ENCODE results near the gene LSG1. TPM values are rescaled to one million over a fixed set of nuclear protein-coding genes. Genes with fewer than 3 reads are reported as not detected.

Gene LSG1
- total RNA-seq, 1 experiment from 2014 or later, result 45.8 TPM

- POLR2A ChIA-PET, result no interaction called here
These were observed 3.2 kb upstream of the LSG1 start for GRCh38 chr3:194675081-194675640.

GRCh38 chr3:194673761-194674160 lies 1.8 kb upstream of the LSG1 start:
- no peak for ATAC-seq
- Mint-ChIP-seq H3K4me1 (peaks cover 9% of the 10 kb centered on the region), H3K27me3 (ENCODE audit: low read depth) (peaks cover 24% of the 10 kb centered on the region), H3K27ac (no peak overlapping the region), H3K9me3 (no peaks in the 10 kb centered on the region), H3K36me3 (peaks cover 12% of the 10 kb centered on the region), H3K4me3 (no peak overlapping the region)
- no peak for TF ChIP-seq OVOL2 (CRISPR knock-in tag; IDR thresholded peaks at IDR 0.05; ENCODE audit: borderline replicate concordance)
- no peak for TF ChIP-seq TP53 (CRISPR knock-in tag; IDR thresholded peaks at IDR 0.05)
- no peak for TF ChIP-seq JUN (CRISPR knock-in tag; IDR thresholded peaks at IDR 0.05)
- no peak for TF ChIP-seq MAX (CRISPR knock-in tag; IDR thresholded peaks at IDR 0.05)
- TF ChIP-seq ZNF671 (CRISPR knock-in tag; IDR thresholded peaks at IDR 0.05), result no peak
- no peak for TF ChIP-seq MXD4 (CRISPR knock-in tag; IDR thresholded peaks at IDR 0.05; ENCODE audit: borderline replicate concordance)
- no peak for TF ChIP-seq ATF3 (CRISPR knock-in tag; conservative IDR thresholded peaks at IDR 0.05)
- no peak for TF ChIP-seq FOXK1 (CRISPR knock-in tag; IDR thresholded peaks at IDR 0.05)
- TF ChIP-seq MYBL2 (CRISPR knock-in tag; IDR thresholded peaks at IDR 0.05), result no peak
- TF ChIP-seq ZNF416 (CRISPR knock-in tag; IDR thresholded peaks at IDR 0.05), result no peak
- TF ChIP-seq PREB (CRISPR knock-in tag; IDR thresholded peaks at IDR 0.05; ENCODE audit: borderline replicate concordance), result no peak
- TF ChIP-seq CBFB (CRISPR knock-in tag; IDR thresholded peaks at IDR 0.05; ENCODE audit: low read depth), result no peak
- no peak for TF ChIP-seq ATF2 (CRISPR knock-in tag; IDR thresholded peaks at IDR 0.05; ENCODE audit: borderline replicate concordance, low read depth)
- TF ChIP-seq SMAD4 (CRISPR knock-in tag; IDR thresholded peaks at IDR 0.05), result no peak
- TF ChIP-seq ZNF512 (CRISPR knock-in tag; IDR thresholded peaks at IDR 0.05; ENCODE audit: borderline replicate concordance), result no peak
- ChIA-PET CTCF (interaction anchor here (2.3 to 3.9 kb wide), 2 partner anchors 9 to 14 kb away, joined by 7 to 61 read pairs; no protein-coding TSS in a partner anchor), POLR2A (no interaction called here)
- DNase-seq (ENCODE audit: low spot score), result no peak

More at GRCh38 chr3:194675081-194675640, 3.2 kb upstream of the LSG1 start:
- DNase-seq (ENCODE audit: low spot score) (no peak), ATAC-seq (no peak)
- Mint-ChIP-seq H3K27ac (no peak overlapping the region), H3K27me3 (ENCODE audit: low read depth) (peaks cover 24% of the 10 kb centered on the region), H3K4me1 (peaks cover 9% of the 10 kb centered on the region), H3K36me3 (0 out of 2 replicates have a peak, but pooled peaks cover 2% of the 10 kb centered on the region), H3K4me3 (no peak overlapping the region), H3K9me3 (no peaks in the 10 kb centered on the region)
- CTCF ChIA-PET, result interaction anchor here (0.8 to 2.3 kb wide), 3 partner anchors 13 to 596 kb away, joined by 3 to 7 read pairs (median 4); partner anchors contain the start of gene XXYLT1
- TF ChIP-seq JUN (CRISPR knock-in tag; IDR thresholded peaks at IDR 0.05), result no peak
- no peak for TF ChIP-seq ZNF121 (CRISPR knock-in tag; IDR thresholded peaks at IDR 0.05)
- no peak for TF ChIP-seq SOX15 (CRISPR knock-in tag; IDR thresholded peaks at IDR 0.05)
- no peak for TF ChIP-seq ZNF396 (CRISPR knock-in tag; IDR thresholded peaks at IDR 0.05; ENCODE audit: borderline replicate concordance)
- no peak for TF ChIP-seq ZNF138 (CRISPR knock-in tag; conservative IDR thresholded peaks at IDR 0.05)
- no peak for TF ChIP-seq CBFB (CRISPR knock-in tag; IDR thresholded peaks at IDR 0.05; ENCODE audit: low read depth)
- TF ChIP-seq ATF6 (CRISPR knock-in tag; IDR thresholded peaks at IDR 0.05), result no peak
- TF ChIP-seq JAZF1 (CRISPR knock-in tag; IDR thresholded peaks at IDR 0.05), result no peak
- no peak for TF ChIP-seq CREM (CRISPR knock-in tag; IDR thresholded peaks at IDR 0.05)
- TF ChIP-seq ZNF232 (CRISPR knock-in tag; IDR thresholded peaks at IDR 0.05), result no peak
- TF ChIP-seq USF2 (CRISPR knock-in tag; IDR thresholded peaks at IDR 0.05), result no peak
- no peak for TF ChIP-seq EMX1 (CRISPR knock-in tag; IDR thresholded peaks at IDR 0.05)
- no peak for TF ChIP-seq MLX (CRISPR knock-in tag; IDR thresholded peaks at IDR 0.05)
